Psoas muscle (tissue), 8 donors: ENCODE results near the gene LAMP5. TPM values are rescaled to one million over a fixed set of nuclear protein-coding genes. Genes with fewer than 3 reads are reported as not detected.

ENCODE experiments used
- ATAC-seq, 4 donors: fragments of 200-7000 bp; cut with Tn5 transposase; one replicate each; pipeline ENCODE4 v1.9.1; 2020; ENCODE audit warnings: moderate library complexity in 3 of 4, mild to moderate bottlenecking in 2 of 4
- DNase-seq, 2 donors: peaks; one replicate each; pipeline ENCODE4 v3.0.0-alpha.2; 2020
- H3K27ac ChIP-seq: fragments of 200-600 bp; one replicate; pipeline ENCODE4 v1.8.0; 2022
- H3K27me3 ChIP-seq, 3 donors: fragments of 200-600 bp in 1 of 3; one replicate each; pipeline versions ENCODE4 v1.6.1 to v1.8.0; 2013 to 2022; ENCODE audit warnings: low read length in 2 of 3, mild to moderate bottlenecking in 2 of 3, moderate library complexity in 1 of 3; ENCODE audit not compliant: insufficient read depth in 3 of 3
- H3K36me3 ChIP-seq, 2 donors: fragments of 200-600 bp in 1 of 2; one replicate each; pipeline versions ENCODE4 v1.6.1 to v1.8.0; 2013 to 2022; ENCODE audit warnings: low read depth in 1 of 2, mild to moderate bottlenecking in 1 of 2, moderate library complexity in 1 of 2; ENCODE audit not compliant: insufficient read depth in 1 of 2
- H3K4me1 ChIP-seq: fragments of 200-600 bp; one replicate; pipeline ENCODE4 v1.8.0; 2022
- H3K4me3 ChIP-seq: fragments of 200-600 bp; one replicate; pipeline ENCODE4 v1.8.0; 2022; ENCODE audit warnings: mild to moderate bottlenecking
- H3K9me3 ChIP-seq: fragments of 200-600 bp; one replicate; pipeline ENCODE4 v1.8.0; 2022
- CTCF ChIP-seq: fragments of 200-600 bp; IDR thresholded peaks from one replicate; pipeline ENCODE4 v1.8.0; 2022; ENCODE audit warnings: antibody characterized with exemption
- WGBS, 3 donors: extraction: QIAGEN DNeasy Blood & Tissue Kit; methylation state at CpG; one replicate each; pipeline versions ENCODE4 v1.1.6 to v1.1.7; 2013; 5-methylcytosine and 5-hydroxymethylcytosine counted together
- intact Hi-C, 2 donors: fragments of 100-400 bp; cut with DNase I; formaldehyde crosslinking; loops; one replicate each; pipeline versions ENCODE4 v1.11.0 to v1.14.2; 2022
- polyA plus RNA-seq, 3 donors: library from polyadenylated mRNA; stranded (reverse); fragments of 200-250 nt; gene quantifications; one replicate each; pipeline ENCODE4 v1.2.3, GENCODE V29; 2013
- total RNA-seq, 4 donors: library from RNA; stranded (reverse); fragmentation: NEBNext Ultra II Directional in 2 of 4; extraction: Animal tissue kit (Norgen Biotek cat#: 25700) in 2 of 4; gene quantifications; one replicate each; pipeline versions ENCODE4 v1.2.1 to v1.2.4, GENCODE V29; 2021 to 2023
- donor health status: healthy with polysubstance abuse.
- donor health status: DM: no; HTN: no; CAD: no; lungs with moderate emphysema.
- donor health status: Bipolar disorder and iron deficiency.
- donor health status: healthy.
- donor health status: DM: yes; HTN: yes; CAD: no.
- donor health status: DM: no; HTN: no; CAD: no.
- donor health status: DM: no; HTN: no; CAD: no.
- donor health status: DM: yes; HTN: yes; CAD: no.

LAMP5 gene
- total and polyA plus RNA-seq, 7 donors: 0.01 TPM; not detected in 6

DNA sequence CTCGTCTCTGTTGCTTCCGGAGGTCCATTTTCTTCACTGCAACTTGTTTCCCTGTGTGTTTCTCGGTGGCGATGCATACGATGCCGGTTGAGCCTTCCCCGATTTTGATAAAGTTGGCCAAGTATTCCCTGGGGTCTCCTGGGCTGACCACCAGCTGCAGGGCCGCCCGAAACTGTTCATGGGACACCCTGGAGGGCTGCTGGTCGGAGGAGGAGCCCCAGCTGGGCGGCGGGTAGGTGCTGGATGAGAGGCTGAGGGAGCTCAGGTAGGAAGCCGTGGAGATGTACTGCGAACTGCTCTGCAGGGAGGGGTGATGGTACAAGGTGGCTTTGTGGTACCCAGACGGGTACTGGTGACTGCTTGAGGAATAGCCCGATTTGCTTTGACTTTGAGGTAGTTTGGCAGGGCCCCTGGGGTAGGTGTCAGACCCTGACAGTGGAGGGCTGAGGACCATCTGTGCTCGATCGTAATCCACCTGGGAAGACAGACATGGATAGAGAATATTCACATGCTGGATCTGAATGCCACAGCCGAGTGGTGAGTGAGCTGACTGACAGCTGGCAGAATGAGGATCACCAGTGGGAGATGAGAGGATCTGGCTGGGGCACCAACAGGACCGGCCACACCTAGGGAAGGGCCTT lies 51.6 kb downstream of the LAMP5 start:
- no peak overlapping the region for H3K27ac ChIP-seq
- intact Hi-C loops: no loop called here
- H3K9me3 ChIP-seq: no peaks in the 10 kb centered on the region
- DNase-seq (no peak), ATAC-seq (no peak)
- WGBS, 3 donors: 82 to 88% (median 85%) methylated on average over 20 of the region's 20 CpGs
- peaks cover 0 to 1% (median 0%) of the 10 kb centered on the region in 3 donors for H3K27me3 ChIP-seq
- no peak overlapping the region for H3K4me3 ChIP-seq
- H3K4me1 ChIP-seq: no peaks in the 10 kb centered on the region
- TF ChIP-seq CTCF: no peak
- no peaks in the 10 kb centered on the region for H3K36me3 ChIP-seq

GRCh38 chr20:9566977-9567376 lies 52.6 kb downstream of the LAMP5 start:
- H3K4me3 ChIP-seq: no peak overlapping the region
- WGBS, 3 donors: 82 to 85% (median 82%) methylated on average over 1 of the region's 1 CpG
- H3K4me1 ChIP-seq: no peaks in the 10 kb centered on the region
- H3K27ac ChIP-seq: no peak overlapping the region
- H3K9me3 ChIP-seq: no peaks in the 10 kb centered on the region
- H3K27me3 ChIP-seq: peaks cover 0 to 6% (median 0%) of the 10 kb centered on the region in 3 donors
- intact Hi-C loops: no loop called here
- H3K36me3 ChIP-seq: no peaks in the 10 kb centered on the region
- ATAC-seq: no peak
- no peak for TF ChIP-seq CTCF
- DNase-seq: no peak

GRCh38 chr20:9570612-9571011 lies 56.2 kb downstream of the LAMP5 start:
- Histone ChIP-seq H3K4me3 (no peak overlapping the region), H3K27me3 (peaks cover 0 to 15% (median 4%) of the 10 kb centered on the region in 3 donors), H3K4me1 (no peaks in the 10 kb centered on the region), H3K9me3 (no peaks in the 10 kb centered on the region), H3K27ac (no peak overlapping the region), H3K36me3 (no peaks in the 10 kb centered on the region)
- WGBS, 3 donors: 72 to 86% (median 77%) methylated on average over 2 of the region's 2 CpGs
- DNase-seq: no peak
- no peak for ATAC-seq
- no peak for TF ChIP-seq CTCF
- intact Hi-C loops: no loop called here

DNA sequence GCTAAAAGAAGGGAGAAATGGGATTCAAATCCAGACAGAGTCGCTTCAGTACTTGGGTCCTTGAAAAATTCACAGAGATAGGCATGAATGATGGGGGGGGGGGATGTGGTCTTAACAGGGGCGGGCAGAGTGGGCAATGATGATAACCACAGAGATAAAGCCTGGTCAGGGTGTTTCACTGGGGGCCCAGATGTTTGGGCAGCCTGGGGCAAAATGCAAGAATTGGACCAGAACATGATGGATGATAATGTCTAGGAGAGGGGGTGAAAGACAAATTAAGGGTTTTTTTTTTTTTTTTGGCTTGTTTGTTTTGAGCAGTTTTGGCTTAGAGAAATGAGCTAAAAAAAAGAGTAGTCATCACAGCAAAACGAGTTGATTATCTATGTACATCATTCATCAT lies 57.4 kb downstream of the LAMP5 start:
- intact Hi-C loops: no loop called here
- peaks cover 0 to 15% (median 4%) of the 10 kb centered on the region in 3 donors for H3K27me3 ChIP-seq
- DNase-seq: no peak
- H3K9me3 ChIP-seq: no peaks in the 10 kb centered on the region
- H3K4me1 ChIP-seq: no peaks in the 10 kb centered on the region
- H3K36me3 ChIP-seq: no peaks in the 10 kb centered on the region
- TF ChIP-seq CTCF: no peak
- 63 to 68% (median 65%) methylated on average over 3 of the region's 3 CpGs for WGBS, 3 donors
- no peak overlapping the region for H3K27ac ChIP-seq
- no peak overlapping the region for H3K4me3 ChIP-seq
- ATAC-seq: no peak

GRCh38 chr20:9572670-9573069 lies 58.3 kb downstream of the LAMP5 start:
- DNase-seq: no peak
- Histone ChIP-seq H3K27ac (no peak overlapping the region), H3K9me3 (no peaks in the 10 kb centered on the region), H3K27me3 (peaks cover 0 to 15% (median 4%) of the 10 kb centered on the region in 3 donors), H3K36me3 (no peaks in the 10 kb centered on the region), H3K4me3 (no peak overlapping the region), H3K4me1 (no peaks in the 10 kb centered on the region)
- WGBS, 3 donors: 5 to 11% (median 10%) methylated on average over 2 of the region's 2 CpGs
- intact Hi-C loops: no loop called here
- no peak for ATAC-seq
- no peak for TF ChIP-seq CTCF
